CD4-positive, alpha-beta T cell treated with Interleukin-21 for 1 hour (primary cell): Measurements from ENCODE around the gene BTBD6.

Source experiments
- DNase-seq: peaks from one replicate; pipeline ENCODE4 v3.0.0-alpha.2; 2020

Gene BTBD6

GRCh38 chr14:105241641-105242040 is 6.7 kb upstream of the BTBD6 start:
- DNase-seq = no peak

DNA sequence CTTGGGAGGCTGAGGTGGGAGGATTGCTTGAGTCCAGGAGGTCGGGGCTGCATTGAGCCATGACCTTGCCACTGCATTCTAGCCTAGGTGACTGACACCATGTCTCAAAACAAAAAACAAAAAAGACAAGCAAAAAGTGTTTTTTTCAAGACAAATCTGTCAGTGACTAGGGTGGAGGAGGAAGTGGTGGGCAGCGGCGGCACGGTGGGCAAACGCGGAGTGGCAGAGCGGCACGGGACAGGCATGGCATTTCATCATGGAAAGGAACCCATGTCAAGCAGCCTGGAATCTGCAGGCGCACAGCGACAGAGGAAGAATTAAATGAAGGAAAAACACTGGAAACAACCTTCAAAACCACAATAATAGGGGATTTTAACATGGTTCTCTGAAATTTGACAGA is 4.0 kb upstream of the BTBD6 start:
- DNase-seq = no peak

DNA sequence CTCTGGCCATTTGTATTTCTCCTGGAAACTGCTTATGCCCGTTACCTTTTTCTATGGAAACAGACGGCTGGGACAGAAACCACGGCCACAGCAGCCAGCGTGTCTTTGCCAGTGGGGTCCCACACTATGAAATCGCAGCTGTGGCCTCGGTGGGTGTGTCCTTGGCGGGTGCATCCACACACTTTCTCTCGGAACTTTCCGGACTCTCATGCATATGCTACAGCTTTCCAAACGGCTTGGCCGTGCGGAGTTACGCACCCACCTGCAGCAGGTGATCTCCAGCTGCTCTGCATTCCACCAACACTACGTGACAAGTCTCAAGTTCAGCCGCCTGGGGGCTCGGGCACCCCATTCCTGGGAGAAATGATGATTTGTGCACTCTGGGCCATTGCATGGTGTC is 1.3 kb upstream of the BTBD6 start:
- no peak for DNase-seq

DNA sequence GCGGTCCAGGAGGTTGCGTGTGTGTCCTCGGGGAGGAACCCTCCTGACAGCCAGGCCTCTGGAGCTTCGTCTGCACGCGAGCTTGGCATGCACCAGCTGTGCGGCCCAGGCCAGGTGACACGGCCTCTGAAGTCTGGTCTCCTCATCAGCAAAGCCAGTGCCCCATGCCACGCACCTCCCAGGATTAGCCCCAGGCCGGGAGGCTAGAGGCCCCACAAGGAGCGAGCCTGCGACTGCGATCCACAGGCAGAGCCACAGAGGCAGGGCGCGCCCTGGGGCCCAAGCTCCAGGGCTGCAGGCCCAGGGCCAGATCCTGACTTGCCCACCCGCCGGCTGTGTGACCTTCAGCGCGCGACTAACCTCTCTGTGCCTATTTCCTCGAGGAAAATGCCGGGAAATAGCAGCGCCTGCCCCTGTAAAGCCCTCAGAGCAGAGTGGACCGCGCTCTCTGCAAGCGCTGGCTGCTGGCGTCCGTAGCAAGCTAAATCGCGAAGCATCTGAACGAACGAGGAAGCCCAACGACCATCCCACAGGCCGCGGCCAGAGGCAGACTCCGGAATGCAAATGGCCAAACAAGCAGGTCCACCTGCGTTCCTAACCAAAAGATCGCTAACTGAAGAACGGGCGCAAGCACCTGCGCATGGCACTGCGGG is 492 bp upstream of the BTBD6 start:
- no peak for DNase-seq

- DNase-seq = no peak
Measured at GRCh38 chr14:105249182-105250007, 1.1 kb downstream of the BTBD6 start.

- DNase-seq = no peak
Measured at GRCh38 chr14:105250008-105250366, 1.7 kb downstream of the BTBD6 start.

DNA sequence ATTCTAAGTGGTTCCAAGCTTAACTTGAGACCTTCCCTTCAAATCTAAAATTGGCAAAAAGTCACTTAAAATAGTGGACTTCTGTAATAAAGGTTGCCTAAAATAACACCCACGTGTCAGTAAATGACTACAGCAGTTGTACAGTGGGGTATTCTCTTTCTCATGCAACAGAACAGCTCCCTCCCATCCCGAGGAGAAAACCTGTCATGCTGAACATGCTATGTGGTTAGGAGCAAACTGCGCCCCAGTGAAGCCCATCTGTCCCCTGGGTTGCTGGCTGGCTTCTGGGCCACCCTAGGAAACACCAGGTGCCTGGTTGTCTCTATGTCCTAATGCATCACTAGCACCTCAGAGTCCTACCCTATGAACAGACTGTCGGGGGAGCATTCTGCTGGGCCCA is 2.7 kb downstream of the BTBD6 start:
- DNase-seq = no peak

DNA sequence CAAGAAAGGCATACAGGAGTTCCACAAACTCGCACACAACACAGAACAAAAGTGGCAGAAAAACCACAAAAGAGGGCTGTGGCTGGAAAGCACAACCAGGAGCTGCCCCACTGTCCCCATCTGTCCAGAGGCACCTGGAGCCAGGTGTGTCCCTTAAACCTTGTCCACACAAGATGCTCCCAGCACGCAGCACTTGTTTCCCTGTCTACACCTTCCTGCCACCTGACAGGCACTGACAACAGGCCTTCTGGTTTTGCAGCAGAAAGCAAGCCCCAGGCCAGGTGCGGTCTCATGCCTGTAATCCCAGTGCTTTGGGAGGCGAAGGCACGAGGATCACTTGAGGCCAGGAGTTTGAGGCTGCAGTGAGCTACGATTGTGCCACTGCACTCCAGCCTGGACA is 3.6 kb downstream of the BTBD6 start:
- no peak for DNase-seq

DNA sequence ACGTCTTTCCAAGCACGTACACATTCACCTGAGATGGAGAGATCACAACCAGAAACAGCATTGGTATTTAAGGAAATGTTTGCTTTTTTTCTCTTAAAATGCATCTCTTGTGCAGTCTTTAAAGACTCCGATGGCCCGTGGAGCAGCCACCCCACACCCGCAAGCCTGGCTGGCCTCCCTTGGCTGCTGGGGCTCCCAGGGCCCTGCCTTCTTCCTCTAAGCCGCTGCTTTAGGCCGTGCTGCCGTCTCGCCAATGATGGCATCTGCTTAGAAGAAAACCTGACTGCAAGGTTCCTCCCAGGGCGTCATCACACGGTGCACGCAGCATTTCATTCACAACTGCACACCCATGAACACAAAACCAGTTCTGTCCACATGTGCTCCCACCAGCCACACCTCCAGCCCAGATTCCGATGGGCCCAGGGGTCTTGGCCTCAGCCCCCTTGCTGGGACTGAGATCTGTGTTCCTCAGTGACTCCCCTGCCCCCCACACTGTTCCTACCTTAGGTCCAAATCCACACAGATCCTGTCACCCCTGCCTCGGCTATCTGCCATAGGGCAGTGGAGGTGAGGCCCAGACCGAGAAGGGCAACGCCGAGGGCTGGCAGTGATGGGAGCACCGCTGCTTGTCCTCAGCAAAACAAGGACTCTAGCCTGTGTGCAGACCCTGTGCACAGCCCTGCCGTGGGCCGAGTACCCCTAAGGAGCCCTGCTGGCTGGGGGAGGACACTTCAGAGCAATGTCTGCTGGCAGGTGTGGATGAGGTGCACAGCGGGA is 4.4 kb downstream of the BTBD6 start:
- no peak for DNase-seq

- DNase-seq = no peak
Measured at GRCh38 chr14:105253329-105253682, 5.0 kb downstream of the BTBD6 start.

- no peak for DNase-seq
Measured at GRCh38 chr14:105255021-105255507, 6.7 kb downstream of the BTBD6 start.

- DNase-seq = no peak
Measured at GRCh38 chr14:105256292-105256960, 8.1 kb downstream of the BTBD6 start.

DNA sequence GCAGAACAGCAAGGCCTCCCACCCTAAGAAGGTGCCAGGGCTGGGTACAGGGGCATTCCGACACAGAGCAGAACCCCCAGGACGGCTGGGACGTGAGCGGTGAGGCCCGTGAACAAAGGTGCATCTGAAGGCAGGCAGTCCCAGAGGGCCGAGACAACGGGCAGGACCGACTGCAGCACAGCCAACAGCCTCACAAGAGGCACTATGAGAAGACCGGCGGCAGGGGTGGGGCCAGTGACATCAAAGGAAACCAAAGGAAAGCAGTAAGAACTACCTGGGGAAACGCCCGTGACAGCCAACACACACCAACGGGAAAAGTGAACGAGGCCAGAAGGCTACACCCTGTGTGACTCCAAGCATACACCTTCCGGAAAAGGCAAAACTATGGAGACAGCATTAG is 9.1 kb downstream of the BTBD6 start:
- DNase-seq = peak; percentile 42

DNA sequence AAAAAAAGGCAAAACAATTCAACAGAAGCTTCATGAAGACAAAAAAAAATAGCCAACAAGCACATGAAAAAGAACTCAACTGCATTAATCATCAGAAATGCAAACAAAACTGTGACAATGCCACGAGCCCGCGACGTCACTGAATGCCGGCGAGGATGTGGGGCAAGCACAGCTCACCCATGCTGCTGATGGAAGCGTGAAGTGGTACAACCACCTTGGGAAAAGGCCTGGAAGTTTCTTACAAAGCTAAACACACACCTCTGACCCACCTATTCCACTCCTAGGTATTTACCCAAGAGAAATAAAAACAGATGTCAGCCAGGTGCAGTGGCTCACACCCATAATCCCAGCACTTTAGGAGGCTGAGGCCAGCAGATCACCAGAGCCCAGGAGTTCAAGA is 10.5 kb downstream of the BTBD6 start:
- DNase-seq = no peak

- no peak for DNase-seq
Measured at GRCh38 chr14:105260959-105261358, 12.6 kb downstream of the BTBD6 start.

- no peak for DNase-seq
Measured at GRCh38 chr14:105261781-105262180, 13.4 kb downstream of the BTBD6 start.

DNA sequence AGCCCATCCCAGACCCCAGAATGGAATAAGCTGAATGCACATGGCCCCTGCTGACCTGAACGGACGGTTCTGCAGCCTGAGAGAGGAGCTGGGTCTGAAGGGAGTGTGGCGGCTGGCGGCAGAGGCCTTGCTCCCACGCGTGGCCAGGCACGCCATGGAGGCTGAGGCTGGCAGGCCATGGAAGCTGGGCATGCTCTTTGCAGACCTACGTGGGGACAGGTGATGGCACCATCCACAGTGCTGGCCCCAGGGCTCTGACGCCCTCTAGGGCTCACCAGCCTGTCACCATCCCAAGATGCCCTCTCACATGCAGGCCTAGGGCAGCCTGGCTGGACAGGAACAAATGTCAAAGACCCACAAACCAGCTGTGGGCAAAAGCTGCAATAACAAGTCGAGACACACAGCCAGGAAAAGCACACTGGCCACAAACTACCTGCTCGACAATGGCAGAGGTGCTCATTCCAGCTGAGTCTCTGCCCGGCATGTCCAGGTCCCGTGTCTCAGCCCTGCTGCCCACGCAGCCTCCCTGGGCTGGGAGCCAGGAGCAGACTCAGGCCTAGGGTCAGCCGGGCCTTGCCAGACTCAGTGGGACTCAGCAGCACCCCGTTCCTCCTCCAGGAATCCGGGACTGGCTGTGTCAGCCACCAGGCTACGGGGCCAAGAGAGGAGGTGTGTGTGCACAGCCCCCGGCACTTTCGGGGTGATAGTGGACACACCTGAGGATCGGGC is 19.7 kb downstream of the BTBD6 start:
- no peak for DNase-seq

GRCh38 chr14:105268736-105269354 is 20.5 kb downstream of the BTBD6 start:
- no peak for DNase-seq

DNA sequence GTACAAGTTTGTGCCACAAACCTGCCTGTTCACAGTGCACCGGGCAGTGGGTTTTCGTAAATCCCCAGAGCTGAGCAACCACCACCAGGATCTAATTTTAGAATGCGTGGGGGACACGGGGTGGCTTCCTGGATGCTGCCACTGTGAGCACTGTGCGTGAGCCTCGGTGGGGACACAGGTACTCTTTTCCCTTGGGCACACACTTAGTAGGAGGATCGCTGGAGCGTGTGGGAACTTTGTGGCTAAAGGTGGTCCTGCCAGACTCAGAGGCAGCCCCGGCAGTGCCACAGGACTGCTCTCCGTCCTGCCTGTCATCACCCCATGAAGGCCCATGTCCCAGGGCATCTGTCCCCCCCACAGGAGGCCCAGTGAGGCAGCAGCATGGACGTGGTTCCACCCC is 21.1 kb downstream of the BTBD6 start:
- no peak for DNase-seq

DNA sequence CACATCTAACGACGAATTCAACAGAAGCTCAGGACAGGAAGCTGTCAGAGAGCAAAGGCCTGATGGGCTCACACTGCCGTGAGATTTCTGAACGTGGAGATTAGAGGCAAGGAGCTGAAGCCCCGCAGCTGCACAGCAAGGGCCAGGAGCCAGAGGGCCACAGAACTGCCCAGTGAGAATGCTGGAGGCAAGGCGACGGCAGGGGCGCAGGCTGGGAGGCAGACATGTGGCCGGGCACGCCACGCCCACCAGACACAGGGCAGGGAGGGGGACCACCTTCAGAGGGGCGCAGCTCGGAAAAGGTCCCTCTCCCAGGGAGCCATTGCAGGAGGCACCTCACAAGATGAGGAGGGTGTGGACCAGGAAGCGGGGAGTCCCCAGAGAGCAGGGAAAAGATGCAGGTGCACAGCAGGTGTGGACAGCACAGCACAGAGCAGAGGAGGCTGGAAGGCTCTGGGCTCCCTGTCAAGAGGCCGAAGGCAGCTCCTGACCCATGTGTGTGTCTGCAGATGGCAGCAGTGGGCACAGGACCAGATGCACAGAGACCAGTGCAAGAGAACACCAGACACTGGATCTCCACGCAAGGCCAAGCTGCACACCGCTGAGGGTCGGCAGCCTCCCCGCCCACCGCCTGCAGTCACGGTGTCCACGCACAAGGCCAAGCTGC is 23.0 kb downstream of the BTBD6 start:
- DNase-seq = no peak

DNA sequence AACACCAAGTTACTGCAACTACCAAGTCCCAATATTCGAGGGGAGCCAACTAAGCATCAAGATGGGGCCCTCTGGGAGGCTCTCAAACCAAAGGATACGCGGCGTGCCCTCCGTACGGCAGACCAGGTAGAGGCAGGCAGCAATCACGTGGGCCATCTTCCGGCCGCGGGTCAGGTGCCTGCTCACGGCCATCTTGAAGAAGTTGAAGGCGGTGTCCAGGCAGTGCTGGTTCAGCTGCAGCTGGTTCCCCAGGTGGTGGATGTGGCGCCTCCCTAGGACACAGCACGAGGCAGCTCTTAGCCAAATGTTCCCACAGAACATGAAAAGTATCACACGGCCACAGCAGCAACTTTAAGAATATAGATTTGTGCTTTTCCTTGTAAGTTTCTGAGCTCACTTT is 24.3 kb downstream of the BTBD6 start:
- DNase-seq = no peak

GRCh38 chr14:105273062-105273461 is 24.7 kb downstream of the BTBD6 start:
- DNase-seq = no peak
